K562 (cell line): ENCODE data around the gene HAUS6. TPM values are rescaled to one million over a fixed set of nuclear protein-coding genes. Genes with fewer than 3 reads are reported as not detected.

ENCODE experiments used
- ATAC-seq: fragments of 200-7000 bp; cut with Tn5 transposase; 3 replicates; pipeline ENCODE4 v1.9.1; 2020; ENCODE audit warnings: moderate library complexity
- BruUV-seq: library from RNA; stranded (reverse); fragments of 400-500 nt; replicated peaks from 2 replicates; lab custom pipeline; 2021; lab: Mats Ljungman, UMichigan
- CTCF ChIA-PET: fragments of 300-600 bp; formaldehyde crosslinking; extraction: SDS; loops from one replicate; lab custom pipeline; 2021; ENCODE audit warnings: low intra/inter-chr PET ratio; lab: Yijun Ruan, JAX
- POLR2A ChIA-PET: fragments of 300-600, 350-650 bp; sonication (Branson Sonifier 250); formaldehyde crosslinking; extraction: SDS; loops from one replicate; lab custom pipeline; 2021; ENCODE audit warnings: antibody characterized with exemption, inconsistent platforms; lab: Yijun Ruan, JAX
- DNase-seq, 4 experiments: peaks; one replicate each; pipeline versions ENCODE4 v3.0.0 to v3.0.0-alpha.2; 2011 to 2018; ENCODE audit warnings: low spot score in 3 of 4, mixed read lengths in 3 of 4; ENCODE audit errors: extremely low read depth in 1 of 4
- FAIRE-seq: peaks from 2 replicates; lab custom pipeline; 2011; peaks lifted over from hg19 to GRCh38; lab: Jason Lieb, UNC
- H2AFZ ChIP-seq: 2 replicates; pipeline ENCODE4 v1.6.0; 2011; ENCODE audit warnings: low read depth, low read length, control low read depth, inconsistent platforms
- H3K27ac ChIP-seq: fragments of 200-600 bp; 3 replicates; pipeline ENCODE4 v1.8.0; 2011; ENCODE audit warnings: low read depth, mild to moderate bottlenecking, control low read depth, inconsistent platforms, low read length, moderate library complexity, mixed read lengths; ENCODE audit errors: extremely low read depth
- H3K27me3 ChIP-seq, 2 experiments: fragments of 300-600 bp in 1 of 2; 2 replicates in 1 of 2; 3 replicates in 1 of 2; pipeline versions ENCODE4 v1.6.0 to v1.8.0; 2011; ENCODE audit warnings: inconsistent platforms in 2 of 2, low read length in 2 of 2, mild to moderate bottlenecking in 1 of 2, mixed read lengths in 1 of 2, moderate library complexity in 1 of 2; ENCODE audit not compliant: control insufficient read depth in 2 of 2, insufficient read depth in 2 of 2
- H3K36me3 ChIP-seq: fragments of 300-600 bp; 3 replicates; pipeline ENCODE4 v1.8.0; 2011; ENCODE audit warnings: mild to moderate bottlenecking, low read length, inconsistent platforms; ENCODE audit not compliant: control insufficient read depth, insufficient read depth
- H3K4me1 ChIP-seq, 2 experiments: fragments of 200-600 bp in 1 of 2; replicated peaks in 1 of 2; 2 replicates in 1 of 2; 3 replicates in 1 of 2; pipeline versions ENCODE4 v1.5.1 to v1.8.0; 2011; ENCODE audit warnings: inconsistent platforms in 2 of 2, low read length in 2 of 2, mild to moderate bottlenecking in 1 of 2, mixed read lengths in 1 of 2, moderate library complexity in 1 of 2; ENCODE audit not compliant: control insufficient read depth in 2 of 2, insufficient read depth in 2 of 2
- H3K4me2 ChIP-seq: 2 replicates; pipeline ENCODE4 v1.6.1; 2011; ENCODE audit warnings: low read length, control low read depth, inconsistent platforms, mixed read lengths; ENCODE audit not compliant: insufficient read depth
- H3K4me3 ChIP-seq: fragments of 200-600 bp; sonication (generic), shearing (Covaris generic); 2 replicates; pipeline ENCODE4 v1.5.1; 2016; ENCODE audit warnings: control low read depth, inconsistent platforms
- H3K79me2 ChIP-seq: fragments of 200-600 bp; 3 replicates; pipeline ENCODE4 v1.8.0; 2011; ENCODE audit warnings: low read length, inconsistent platforms; ENCODE audit not compliant: control insufficient read depth, insufficient read depth
- H3K9ac ChIP-seq, 2 experiments: 2 replicates each; pipeline versions ENCODE4 v1.6.0 to v1.6.1; 2011; ENCODE audit warnings: low read depth in 2 of 2, low read length in 2 of 2, control low read depth in 1 of 2, inconsistent platforms in 1 of 2, mild to moderate bottlenecking in 1 of 2, mixed read lengths in 1 of 2; ENCODE audit not compliant: insufficient read depth in 1 of 2
- H3K9me1 ChIP-seq: one replicate; pipeline ENCODE4 v1.6.0; 2011; ENCODE audit warnings: inconsistent platforms, mild to moderate bottlenecking, low read length, moderate library complexity; ENCODE audit not compliant: control insufficient read depth, insufficient read depth
- H3K9me3 ChIP-seq: replicated peaks from 2 replicates; pipeline ENCODE4 v1.5.1; 2011; ENCODE audit warnings: low read depth, low read length, inconsistent platforms; ENCODE audit not compliant: control insufficient read depth, insufficient read depth
- H4K20me1 ChIP-seq: replicated peaks from 2 replicates; pipeline ENCODE4 v1.6.1; 2011; ENCODE audit warnings: low read length, inconsistent platforms, mixed read lengths; ENCODE audit not compliant: control insufficient read depth, insufficient read depth
- FOSL1 ChIP-seq: fragments of 200-800 bp; sonication (Bioruptor generic); conservative IDR thresholded peaks from 2 replicates; pipeline ENCODE4 v1.6.1; 2016; ENCODE audit warnings: missing genetic modification characterization, missing compliant biosample characterization
- HNRNPLL ChIP-seq: fragments of 200-400 bp; formaldehyde crosslinking; IDR thresholded peaks from 2 replicates; pipeline ENCODE4 v1.6.1; 2017; ENCODE audit warnings: low read length, low read depth, mild to moderate bottlenecking; ENCODE audit not compliant: poor library complexity, severe bottlenecking
- MXD1 ChIP-seq: fragments of 250-450 bp; sonication (Bioruptor Pico); IDR thresholded peaks from 2 replicates; pipeline ENCODE4 v1.8.0; 2021; ENCODE audit warnings: borderline replicate concordance, mild to moderate bottlenecking, moderate library complexity; ENCODE audit not compliant: poor library complexity, severe bottlenecking
- SMAD1 ChIP-seq: fragments of 150-350 bp; IDR thresholded peaks from 2 replicates; pipeline ENCODE4 v1.6.1; 2014; ENCODE audit warnings: low read length, low read depth; ENCODE audit not compliant: partially characterized antibody
- TARDBP ChIP-seq: fragments of 450-650 bp; IDR thresholded peaks from 2 replicates; pipeline ENCODE4 v1.6.1; 2016
- WGBS: fragments of 100-300 bp; shearing (Covaris generic); methylation state at CpG from one replicate; pipeline ENCODE4 v1.1.6; 2016; ENCODE audit warnings: low coverage, mixed read lengths; ENCODE audit not compliant: insufficient coverage; ENCODE audit errors: missing lambda C conversion rate; 5-methylcytosine and 5-hydroxymethylcytosine counted together
- in situ Hi-C: fragments of 300-500 bp; cut with MboI; formaldehyde crosslinking; loops from 4 replicates; pipeline ENCODE4 v1.15.0; 2018; ENCODE audit warnings: inconsistent platforms, mixed read lengths
- intact Hi-C: fragments of 100-400 bp; cut with micrococcal nuclease; formaldehyde crosslinking; loops from 2 replicates; pipeline ENCODE4 v1.14.2; 2022
- polyA plus RNA-seq, 8 experiments: library from polyadenylated mRNA; depleted of rRNA in 4 of 8; stranded (reverse) in 5 of 8; unstranded in 3 of 8; fragments of >200 nt; fragmentation: Nextera tagmentation in 2 of 8; fragmentation: Illumina TruSeq in 1 of 8; extraction: Ambion mirVana in 2 of 8; extraction: Trizol in 1 of 8; gene quantifications; 2 replicates each; pipeline versions ENCODE4 v1.2.1 to v1.2.3, GENCODE V29; 2011 to 2014; ENCODE audit warnings: inconsistent platforms in 1 of 8, missing spikeins in 1 of 8
- total RNA-seq, 7 experiments: library from RNA; depleted of rRNA in 6 of 7; stranded (reverse); fragments of >200 nt in 6 of 7; fragmentation: Illumina TruSeq in 2 of 7; extraction: Trizol in 2 of 7; gene quantifications; 2 replicates each; pipeline versions ENCODE4 v1.2.1 to v1.2.3, GENCODE V29; 2011 to 2021; ENCODE audit warnings: low replicate concordance in 1 of 7
- TF ChIP-seq, protein P1 (sequence below): fragments of 450-650 bp; IDR thresholded peaks from 2 replicates; pipeline ENCODE4 v1.6.1; 2016

HAUS6 gene
- total and polyA plus RNA-seq, 9 of the 15 experiments (the other 6 are each of a cell fraction or from before 2014, with no cell fraction given): 10.2 to 31.7 (median 23.1) TPM

DNA sequence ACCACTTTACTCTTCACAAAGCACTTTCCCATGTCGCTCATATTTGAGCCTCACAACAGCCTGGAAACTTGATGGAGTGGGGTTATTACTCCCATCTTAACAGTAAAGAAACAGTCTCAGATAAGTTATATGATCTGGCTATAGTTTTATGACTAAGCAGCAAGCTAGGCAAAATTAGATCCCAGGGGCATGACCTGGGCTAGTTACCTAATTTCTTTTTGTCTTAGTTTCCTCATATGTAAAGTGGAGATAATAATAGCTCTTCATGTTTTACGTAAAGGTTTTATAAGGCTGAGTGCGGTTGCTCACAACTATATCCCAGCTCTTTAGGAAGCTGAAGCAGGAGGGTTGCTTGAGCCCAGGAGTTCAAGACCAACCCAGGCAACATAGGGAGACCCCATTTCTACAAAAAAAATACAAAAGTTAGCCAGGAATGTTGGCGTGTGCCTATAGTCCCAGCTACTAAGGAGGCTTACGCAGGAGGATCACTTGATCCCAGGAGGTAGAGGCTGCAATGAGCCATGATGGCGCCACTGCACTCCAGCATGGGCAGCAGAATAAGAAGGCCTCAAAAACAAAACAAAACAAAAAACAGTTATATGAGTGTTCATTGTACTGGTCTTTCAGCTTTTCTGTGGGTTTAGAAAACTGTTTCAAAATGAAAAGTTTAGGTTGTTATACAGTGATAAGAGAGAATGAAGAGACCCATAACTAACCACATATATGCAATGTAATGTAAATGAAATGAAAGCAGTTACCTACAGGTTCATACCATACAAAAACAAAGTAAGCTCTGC, 31.0 kb upstream of the HAUS6 start:
- ChIA-PET POLR2A (interaction anchor here (1.3 to 2.4 kb wide), 2 partner anchors 10 to 22 kb away, joined by 3 to 11 read pairs; no protein-coding TSS in a partner anchor), CTCF (no interaction called here)
- WGBS: 57% methylated on average over 6 of the region's 6 CpGs
- in situ Hi-C loops: no loop called here
- H4K20me1 ChIP-seq: no peaks in the 10 kb centered on the region
- H3K79me2 ChIP-seq: no peaks in the 10 kb centered on the region
- H3K4me2 ChIP-seq: no peak overlapping the region
- no TSS peak for BruUV-seq
- peaks cover 2 to 13% of the 10 kb centered on the region in 2 experiments; a peak in 4 of 5 replicates for H3K4me1 ChIP-seq
- TF ChIP-seq FOSL1 (tag) (0 out of 2 replicates have a peak, but pooled peaks have one; percentile 21), MXD1 (CRISPR knock-in tag) (no peak)
- no peaks in the 10 kb centered on the region for H3K36me3 ChIP-seq
- FAIRE-seq (no peak), ATAC-seq (no peak), DNase-seq (no peak)
- intact Hi-C loops: no loop called here
- H3K4me3 ChIP-seq: no peak overlapping the region
- peak overlapping the region in 1 of 2 experiments; percentile 15; a peak in 1 of 4 replicates for H3K9ac ChIP-seq
- no peak overlapping the region for H3K27ac ChIP-seq
- peak overlapping the region; percentile 77 for H2AFZ ChIP-seq
- no peaks in the 10 kb centered on the region for H3K9me3 ChIP-seq
- H3K27me3 ChIP-seq: no peaks in the 10 kb centered on the region
- H3K9me1 ChIP-seq: no peaks in the 10 kb centered on the region

GRCh38 chr9:19130436-19130835, 27.7 kb upstream of the HAUS6 start:
- Histone ChIP-seq H3K4me1 (peaks cover 11 to 26% of the 10 kb centered on the region in 2 experiments; a peak in 4 of 5 replicates), H3K9me3 (no peaks in the 10 kb centered on the region), H3K27me3 (no peaks in the 10 kb centered on the region), H3K36me3 (peaks cover 7% of the 10 kb centered on the region; the same call in 1 of the 3 replicates), H4K20me1 (no peaks in the 10 kb centered on the region), H3K9ac (no peak overlapping the region), H3K9me1 (no peaks in the 10 kb centered on the region), H3K27ac (no peak overlapping the region), H3K79me2 (peaks cover 18% of the 10 kb centered on the region), H3K4me3 (no peak overlapping the region), H2AFZ (no peak overlapping the region), H3K4me2 (no peak overlapping the region)
- FAIRE-seq (no peak), DNase-seq (no peak), ATAC-seq (no peak)
- TF ChIP-seq HNRNPLL: no peak
- TF ChIP-seq, protein P1, sequence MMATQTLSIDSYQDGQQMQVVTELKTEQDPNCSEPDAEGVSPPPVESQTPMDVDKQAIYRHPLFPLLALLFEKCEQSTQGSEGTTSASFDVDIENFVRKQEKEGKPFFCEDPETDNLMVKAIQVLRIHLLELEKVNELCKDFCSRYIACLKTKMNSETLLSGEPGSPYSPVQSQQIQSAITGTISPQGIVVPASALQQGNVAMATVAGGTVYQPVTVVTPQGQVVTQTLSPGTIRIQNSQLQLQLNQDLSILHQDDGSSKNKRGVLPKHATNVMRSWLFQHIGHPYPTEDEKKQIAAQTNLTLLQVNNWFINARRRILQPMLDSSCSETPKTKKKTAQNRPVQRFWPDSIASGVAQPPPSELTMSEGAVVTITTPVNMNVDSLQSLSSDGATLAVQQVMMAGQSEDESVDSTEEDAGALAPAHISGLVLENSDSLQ: no peak
- TF ChIP-seq TARDBP: no peak
- TF ChIP-seq SMAD1: no peak
- POLR2A ChIA-PET: no interaction called here
- no TSS peak for BruUV-seq
- in situ Hi-C loops (no loop called here), intact Hi-C loops (no loop called here)
- CTCF ChIA-PET: no interaction called here
- 34% methylated on average over 8 of the region's 8 CpGs for WGBS
